Panc1 (cell line): ENCODE results near the gene DOCK4.

Experiments used
- POLR2AphosphoS5 ChIP-seq: IDR thresholded peaks from 2 replicates; pipeline ENCODE4 v1.6.1; 2012; ENCODE audit warnings: mild to moderate bottlenecking, low read depth, low read length, moderate library complexity
- SIN3A ChIP-seq: IDR thresholded peaks from 2 replicates; pipeline ENCODE4 v1.6.1; 2012; ENCODE audit warnings: low read depth, mild to moderate bottlenecking, low read length, moderate library complexity, borderline replicate concordance; ENCODE audit not compliant: insufficient read depth
- TCF7L2 ChIP-seq: IDR thresholded peaks from 2 replicates; pipeline ENCODE4 v1.6.1; 2011; ENCODE audit warnings: mild to moderate bottlenecking, low read depth, low read length, inconsistent platforms
- TF ChIP-seq, protein P1 (sequence below): fragments of 450-650 bp; IDR thresholded peaks from 2 replicates; pipeline ENCODE4 v1.5.1; 2017; ENCODE audit warnings: mild to moderate bottlenecking

DNA sequence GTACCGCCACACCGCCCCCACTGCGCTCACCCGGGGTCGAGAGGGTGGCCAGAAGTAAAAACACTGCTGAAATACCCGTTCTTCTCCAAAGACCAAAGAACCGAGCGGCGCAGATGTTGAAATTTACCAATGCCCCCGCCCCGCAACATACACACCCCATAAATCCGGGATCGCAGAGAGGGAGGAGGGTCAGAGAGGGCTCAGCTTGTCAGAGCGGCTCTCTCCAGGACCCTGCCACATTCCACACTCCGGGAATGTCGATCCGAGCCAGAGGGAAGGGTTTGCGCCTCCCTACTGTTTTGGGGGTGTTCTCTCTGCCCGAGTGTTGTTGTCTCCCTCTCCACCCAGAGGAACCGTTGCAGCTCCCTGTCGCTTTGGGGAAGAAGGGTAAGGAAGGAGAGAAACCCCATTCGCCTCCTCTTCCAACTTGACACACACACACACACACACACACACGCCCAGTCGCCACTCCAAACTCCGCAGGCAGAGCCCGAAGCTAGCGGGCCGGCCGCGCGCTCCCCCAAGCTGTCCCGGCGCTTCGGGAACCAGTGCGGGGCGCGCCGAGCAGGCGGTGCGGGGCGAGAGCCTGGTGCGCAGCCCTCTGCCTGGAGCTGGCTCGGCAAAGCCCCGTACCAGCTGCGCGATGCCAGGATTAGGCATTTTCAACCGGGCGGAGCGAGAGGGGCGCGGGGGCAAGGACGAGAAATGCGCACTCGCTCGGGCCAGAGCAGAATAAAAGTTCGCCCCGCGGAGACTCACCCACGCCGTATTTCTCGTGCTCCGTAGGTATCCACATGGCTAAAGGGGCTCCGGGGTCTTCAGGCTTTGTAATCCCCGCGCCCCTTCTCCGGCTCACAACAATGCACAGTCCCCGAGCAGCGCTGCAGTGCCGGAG lies 609 bp downstream of the DOCK4 start:
- TF ChIP-seq, protein P1, sequence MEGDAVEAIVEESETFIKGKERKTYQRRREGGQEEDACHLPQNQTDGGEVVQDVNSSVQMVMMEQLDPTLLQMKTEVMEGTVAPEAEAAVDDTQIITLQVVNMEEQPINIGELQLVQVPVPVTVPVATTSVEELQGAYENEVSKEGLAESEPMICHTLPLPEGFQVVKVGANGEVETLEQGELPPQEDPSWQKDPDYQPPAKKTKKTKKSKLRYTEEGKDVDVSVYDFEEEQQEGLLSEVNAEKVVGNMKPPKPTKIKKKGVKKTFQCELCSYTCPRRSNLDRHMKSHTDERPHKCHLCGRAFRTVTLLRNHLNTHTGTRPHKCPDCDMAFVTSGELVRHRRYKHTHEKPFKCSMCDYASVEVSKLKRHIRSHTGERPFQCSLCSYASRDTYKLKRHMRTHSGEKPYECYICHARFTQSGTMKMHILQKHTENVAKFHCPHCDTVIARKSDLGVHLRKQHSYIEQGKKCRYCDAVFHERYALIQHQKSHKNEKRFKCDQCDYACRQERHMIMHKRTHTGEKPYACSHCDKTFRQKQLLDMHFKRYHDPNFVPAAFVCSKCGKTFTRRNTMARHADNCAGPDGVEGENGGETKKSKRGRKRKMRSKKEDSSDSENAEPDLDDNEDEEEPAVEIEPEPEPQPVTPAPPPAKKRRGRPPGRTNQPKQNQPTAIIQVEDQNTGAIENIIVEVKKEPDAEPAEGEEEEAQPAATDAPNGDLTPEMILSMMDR, result no peak
- no peak for TF ChIP-seq POLR2AphosphoS5
- TF ChIP-seq SIN3A, result no peak
- TF ChIP-seq TCF7L2, result no peak
